Measurements from ENCODE around the gene CCDC157.

- TF ChIP-seq CTCF (IDR thresholded peaks at IDR 0.05) (no peak), POLR2A (IDR thresholded peaks at IDR 0.05) (no peak)
Measured at GRCh38 chr22:30347255-30347892, 9.4 kb upstream of the CCDC157 start.
